Esophagus muscularis mucosa (tissue), 3 donors: ENCODE data around the gene CTIF.

ENCODE experiments used
- CTCF ChIP-seq, 3 experiments: fragments of 200-600 bp in 2 of 3; fragments of 450-650 bp in 1 of 3; sonication (generic) in 2 of 3; IDR thresholded peaks; one replicate each; pipeline ENCODE4 v1.5.1; 2017 to 2019; ENCODE audit warnings: antibody characterized with exemption in 3 of 3, mild to moderate bottlenecking in 2 of 3, moderate library complexity in 1 of 3
- EP300 ChIP-seq: sonication (generic); formaldehyde crosslinking; IDR thresholded peaks from one replicate; pipeline ENCODE4 v1.6.1; 2017; ENCODE audit warnings: antibody characterized with exemption

- TF ChIP-seq CTCF (IDR thresholded peaks at IDR 0.05) (no peak), EP300 (no peak)
These were observed 256.9 kb downstream of the CTIF start for GRCh38 chr18:48795696-48796095.
